HEK293 (cell line): Measurements from ENCODE around the gene DGKK.

ENCODE experiments used
- BCL11A ChIP-seq: fragments of 450-650 bp; formaldehyde crosslinking; IDR thresholded peaks from 2 replicates; pipeline ENCODE4 v1.5.1; 2016; ENCODE audit warnings: low read depth, missing biosample characterization, missing genetic modification characterization
- ZBTB8A ChIP-seq: fragments of 450-650 bp; formaldehyde crosslinking; IDR thresholded peaks from 2 replicates; pipeline ENCODE4 v1.5.1; 2016; ENCODE audit warnings: missing biosample characterization, missing genetic modification characterization
- ZFHX2 ChIP-seq: fragments of 450-650 bp; formaldehyde crosslinking; conservative IDR thresholded peaks from 2 replicates; pipeline ENCODE4 v1.5.1; 2016; ENCODE audit warnings: missing biosample characterization, missing genetic modification characterization
- ZNF133 ChIP-seq: fragments of 450-650 bp; formaldehyde crosslinking; IDR thresholded peaks from 2 replicates; pipeline ENCODE4 v1.5.1; 2016; ENCODE audit warnings: missing biosample characterization, missing genetic modification characterization
- ZNF223 ChIP-seq: fragments of 450-650 bp; formaldehyde crosslinking; IDR thresholded peaks from 2 replicates; pipeline ENCODE4 v1.5.1; 2016; ENCODE audit warnings: missing biosample characterization, missing genetic modification characterization
- ZNF571 ChIP-seq: fragments of 450-650 bp; formaldehyde crosslinking; IDR thresholded peaks from 2 replicates; pipeline ENCODE4 v1.5.0; 2017; ENCODE audit warnings: missing biosample characterization, missing genetic modification characterization
- ZNF626 ChIP-seq: fragments of 450-650 bp; sonication (Bioruptor Pico); formaldehyde crosslinking; IDR thresholded peaks from 2 replicates; pipeline ENCODE4 v1.5.1; 2018; ENCODE audit warnings: missing biosample characterization, missing genetic modification characterization, inconsistent platforms
- ZNF629 ChIP-seq: fragments of 450-650 bp; formaldehyde crosslinking; IDR thresholded peaks from 2 replicates; pipeline ENCODE4 v1.5.1; 2017; ENCODE audit warnings: missing biosample characterization, missing genetic modification characterization
- TF ChIP-seq, protein P1 (sequence below): fragments of 450-650 bp; formaldehyde crosslinking; IDR thresholded peaks from 2 replicates; pipeline ENCODE4 v1.5.1; 2017; ENCODE audit warnings: missing biosample characterization, missing genetic modification characterization
- TF ChIP-seq, protein P2 (sequence below): fragments of 450-650 bp; formaldehyde crosslinking; IDR thresholded peaks from 2 replicates; pipeline ENCODE4 v1.5.1; 2016; ENCODE audit warnings: missing biosample characterization, missing genetic modification characterization
- TF ChIP-seq, protein P3 (sequence below): fragments of 450-650 bp; formaldehyde crosslinking; optimal IDR thresholded peaks from 2 replicates; pipeline ENCODE3; 2016; ENCODE audit warnings: missing biosample characterization, mild to moderate bottlenecking, missing genetic modification characterization
- TF ChIP-seq, protein P4 (sequence below): IDR thresholded peaks from 2 replicates; pipeline ENCODE4 v1.6.1; 2011; ENCODE audit warnings: mild to moderate bottlenecking, low read depth, low read length, borderline replicate concordance
- TF ChIP-seq, protein P5 (sequence below): fragments of 450-650 bp; formaldehyde crosslinking; IDR thresholded peaks from 2 replicates; pipeline ENCODE4 v1.5.1; 2016; ENCODE audit warnings: missing biosample characterization, missing genetic modification characterization, borderline replicate concordance

DNA sequence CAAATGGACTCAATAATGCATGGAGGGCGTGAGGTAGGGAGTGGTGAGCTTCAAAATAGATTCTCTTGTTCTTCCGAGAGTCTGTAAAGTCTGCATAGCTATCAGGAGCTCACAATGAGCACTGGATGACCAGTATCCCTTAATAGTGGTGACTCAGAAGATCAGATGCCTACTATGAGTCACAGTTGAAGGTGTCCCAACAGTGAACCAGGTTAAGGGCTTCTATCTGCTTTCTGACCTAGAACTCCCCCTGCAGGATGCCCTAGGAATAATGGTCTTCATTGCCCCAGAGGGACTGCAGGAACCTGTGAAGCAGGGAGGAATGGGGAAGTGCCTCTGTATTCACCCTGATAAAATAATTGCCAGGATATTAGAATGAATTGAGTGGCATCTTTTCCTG, 22.1 kb downstream of the DGKK start:
- TF ChIP-seq, protein P1, sequence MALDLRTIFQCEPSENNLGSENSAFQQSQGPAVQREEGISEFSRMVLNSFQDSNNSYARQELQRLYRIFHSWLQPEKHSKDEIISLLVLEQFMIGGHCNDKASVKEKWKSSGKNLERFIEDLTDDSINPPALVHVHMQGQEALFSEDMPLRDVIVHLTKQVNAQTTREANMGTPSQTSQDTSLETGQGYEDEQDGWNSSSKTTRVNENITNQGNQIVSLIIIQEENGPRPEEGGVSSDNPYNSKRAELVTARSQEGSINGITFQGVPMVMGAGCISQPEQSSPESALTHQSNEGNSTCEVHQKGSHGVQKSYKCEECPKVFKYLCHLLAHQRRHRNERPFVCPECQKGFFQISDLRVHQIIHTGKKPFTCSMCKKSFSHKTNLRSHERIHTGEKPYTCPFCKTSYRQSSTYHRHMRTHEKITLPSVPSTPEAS: no peak
- TF ChIP-seq, protein P2, sequence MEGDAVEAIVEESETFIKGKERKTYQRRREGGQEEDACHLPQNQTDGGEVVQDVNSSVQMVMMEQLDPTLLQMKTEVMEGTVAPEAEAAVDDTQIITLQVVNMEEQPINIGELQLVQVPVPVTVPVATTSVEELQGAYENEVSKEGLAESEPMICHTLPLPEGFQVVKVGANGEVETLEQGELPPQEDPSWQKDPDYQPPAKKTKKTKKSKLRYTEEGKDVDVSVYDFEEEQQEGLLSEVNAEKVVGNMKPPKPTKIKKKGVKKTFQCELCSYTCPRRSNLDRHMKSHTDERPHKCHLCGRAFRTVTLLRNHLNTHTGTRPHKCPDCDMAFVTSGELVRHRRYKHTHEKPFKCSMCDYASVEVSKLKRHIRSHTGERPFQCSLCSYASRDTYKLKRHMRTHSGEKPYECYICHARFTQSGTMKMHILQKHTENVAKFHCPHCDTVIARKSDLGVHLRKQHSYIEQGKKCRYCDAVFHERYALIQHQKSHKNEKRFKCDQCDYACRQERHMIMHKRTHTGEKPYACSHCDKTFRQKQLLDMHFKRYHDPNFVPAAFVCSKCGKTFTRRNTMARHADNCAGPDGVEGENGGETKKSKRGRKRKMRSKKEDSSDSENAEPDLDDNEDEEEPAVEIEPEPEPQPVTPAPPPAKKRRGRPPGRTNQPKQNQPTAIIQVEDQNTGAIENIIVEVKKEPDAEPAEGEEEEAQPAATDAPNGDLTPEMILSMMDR: no peak
- TF ChIP-seq ZNF571 (no peak), ZNF626 (no peak), ZNF223 (no peak), ZNF629 (no peak), ZNF133 (tag by site-specific recombination) (no peak), ZBTB8A (tag by site-specific recombination) (no peak), ZFHX2 (tag by site-specific recombination) (no peak), BCL11A (no peak)
- TF ChIP-seq, protein P3, sequence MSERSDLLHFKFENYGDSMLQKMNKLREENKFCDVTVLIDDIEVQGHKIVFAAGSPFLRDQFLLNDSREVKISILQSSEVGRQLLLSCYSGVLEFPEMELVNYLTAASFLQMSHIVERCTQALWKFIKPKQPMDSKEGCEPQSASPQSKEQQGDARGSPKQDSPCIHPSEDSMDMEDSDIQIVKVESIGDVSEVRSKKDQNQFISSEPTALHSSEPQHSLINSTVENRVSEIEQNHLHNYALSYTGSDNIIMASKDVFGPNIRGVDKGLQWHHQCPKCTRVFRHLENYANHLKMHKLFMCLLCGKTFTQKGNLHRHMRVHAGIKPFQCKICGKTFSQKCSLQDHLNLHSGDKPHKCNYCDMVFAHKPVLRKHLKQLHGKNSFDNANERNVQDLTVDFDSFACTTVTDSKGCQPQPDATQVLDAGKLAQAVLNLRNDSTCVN: no peak
- TF ChIP-seq, protein P4, sequence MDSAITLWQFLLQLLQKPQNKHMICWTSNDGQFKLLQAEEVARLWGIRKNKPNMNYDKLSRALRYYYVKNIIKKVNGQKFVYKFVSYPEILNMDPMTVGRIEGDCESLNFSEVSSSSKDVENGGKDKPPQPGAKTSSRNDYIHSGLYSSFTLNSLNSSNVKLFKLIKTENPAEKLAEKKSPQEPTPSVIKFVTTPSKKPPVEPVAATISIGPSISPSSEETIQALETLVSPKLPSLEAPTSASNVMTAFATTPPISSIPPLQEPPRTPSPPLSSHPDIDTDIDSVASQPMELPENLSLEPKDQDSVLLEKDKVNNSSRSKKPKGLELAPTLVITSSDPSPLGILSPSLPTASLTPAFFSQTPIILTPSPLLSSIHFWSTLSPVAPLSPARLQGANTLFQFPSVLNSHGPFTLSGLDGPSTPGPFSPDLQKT: no peak
- TF ChIP-seq, protein P5, sequence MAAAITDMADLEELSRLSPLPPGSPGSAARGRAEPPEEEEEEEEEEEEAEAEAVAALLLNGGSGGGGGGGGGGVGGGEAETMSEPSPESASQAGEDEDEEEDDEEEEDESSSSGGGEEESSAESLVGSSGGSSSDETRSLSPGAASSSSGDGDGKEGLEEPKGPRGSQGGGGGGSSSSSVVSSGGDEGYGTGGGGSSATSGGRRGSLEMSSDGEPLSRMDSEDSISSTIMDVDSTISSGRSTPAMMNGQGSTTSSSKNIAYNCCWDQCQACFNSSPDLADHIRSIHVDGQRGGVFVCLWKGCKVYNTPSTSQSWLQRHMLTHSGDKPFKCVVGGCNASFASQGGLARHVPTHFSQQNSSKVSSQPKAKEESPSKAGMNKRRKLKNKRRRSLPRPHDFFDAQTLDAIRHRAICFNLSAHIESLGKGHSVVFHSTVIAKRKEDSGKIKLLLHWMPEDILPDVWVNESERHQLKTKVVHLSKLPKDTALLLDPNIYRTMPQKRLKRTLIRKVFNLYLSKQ (tag by site-specific recombination): no peak
